HG03521 (cell line): ENCODE results near the gene MAP3K1.
"Not testable (repeated sequence)": the region's sequence is repeated elsewhere in the genome, so short reads cannot be mapped to it uniquely, and the experiment has no call there.

Experiments used
- ATAC-seq: cut with Tn5 transposase; IDR thresholded peaks from one replicate; pipeline ENCODE4 v1.9.1; 2021; ENCODE audit warnings: mild to moderate bottlenecking, moderate library complexity; ENCODE audit not compliant: unreplicated experiment

MAP3K1 gene

GRCh38 chr5:56815658-56816545 is 553 bp downstream of the MAP3K1 start:
- ATAC-seq: peak; percentile 24

DNA sequence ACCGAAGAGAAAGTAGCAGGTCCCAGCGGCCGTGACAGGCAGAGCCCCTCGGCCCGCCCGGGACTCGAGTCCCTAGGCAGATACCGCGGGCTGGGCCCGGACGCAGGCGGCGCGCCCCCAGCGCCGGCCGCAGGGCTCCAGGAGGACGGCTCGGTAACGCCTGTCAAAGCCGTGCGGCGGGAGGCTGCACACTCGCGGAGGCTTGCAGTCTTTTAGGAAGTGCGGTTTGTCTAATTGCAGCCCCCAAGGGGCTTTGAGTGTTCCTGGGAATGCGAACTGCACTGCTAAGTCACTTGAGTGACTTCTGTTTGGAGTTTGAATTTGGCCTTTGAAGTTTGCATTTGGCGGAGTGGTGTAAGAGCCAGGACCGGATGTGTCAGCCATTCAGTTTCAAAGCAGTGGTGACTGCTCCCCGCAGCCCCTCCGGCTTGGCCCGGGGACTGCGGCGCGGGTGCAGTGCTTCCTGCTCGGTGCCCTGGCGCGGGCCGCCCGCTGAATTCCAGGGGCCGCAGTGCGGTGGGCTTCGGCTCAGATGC is 1.3 kb downstream of the MAP3K1 start:
- peak; percentile 30 for ATAC-seq

GRCh38 chr5:56817263-56818014 is 2.1 kb downstream of the MAP3K1 start:
- no peak for ATAC-seq

- no peak for ATAC-seq
Observed at GRCh38 chr5:56818450-56819037, 3.2 kb downstream of the MAP3K1 start.

- no peak for ATAC-seq
Observed at GRCh38 chr5:56819060-56819881, 3.9 kb downstream of the MAP3K1 start.

DNA sequence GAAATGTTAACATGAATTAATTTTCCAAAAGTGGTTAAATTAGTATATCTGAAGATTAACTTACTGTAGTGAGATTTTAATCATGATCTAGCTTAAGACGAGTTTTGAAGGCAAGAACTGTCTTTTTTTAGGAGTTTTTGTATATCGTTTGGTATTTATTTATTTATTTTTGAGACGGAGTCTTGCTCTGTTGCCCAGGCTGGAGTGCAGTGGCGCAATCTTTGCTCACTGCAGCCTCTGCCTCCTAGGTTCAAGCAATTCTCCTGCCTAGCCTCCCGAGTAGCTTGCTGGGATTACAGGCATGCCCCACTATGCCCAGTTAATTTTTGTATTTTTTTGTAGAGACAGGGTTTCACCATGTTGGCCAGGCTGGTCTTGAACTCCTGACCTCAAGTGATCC is 6.5 kb downstream of the MAP3K1 start:
- not testable (repeated sequence) for ATAC-seq

DNA sequence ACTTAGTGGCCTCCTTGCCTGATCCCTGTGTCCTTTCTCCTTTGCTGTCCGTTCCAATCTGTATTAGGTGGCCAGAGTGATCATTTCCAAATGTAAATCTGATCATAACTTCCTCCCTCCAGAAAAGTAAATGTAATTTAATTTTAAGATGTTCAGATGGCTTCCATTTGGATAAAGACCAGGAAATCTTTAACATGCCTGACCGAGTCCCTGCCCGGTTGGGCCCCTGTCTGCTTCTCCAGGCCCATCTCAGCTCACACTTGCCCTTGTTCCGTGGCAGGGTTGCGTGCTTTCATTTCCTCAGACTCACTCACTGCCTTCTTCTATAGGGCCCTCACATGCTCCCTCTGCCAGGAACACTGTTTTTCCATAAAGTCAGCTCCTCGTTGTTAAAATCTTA is 7.6 kb downstream of the MAP3K1 start:
- no peak for ATAC-seq

DNA sequence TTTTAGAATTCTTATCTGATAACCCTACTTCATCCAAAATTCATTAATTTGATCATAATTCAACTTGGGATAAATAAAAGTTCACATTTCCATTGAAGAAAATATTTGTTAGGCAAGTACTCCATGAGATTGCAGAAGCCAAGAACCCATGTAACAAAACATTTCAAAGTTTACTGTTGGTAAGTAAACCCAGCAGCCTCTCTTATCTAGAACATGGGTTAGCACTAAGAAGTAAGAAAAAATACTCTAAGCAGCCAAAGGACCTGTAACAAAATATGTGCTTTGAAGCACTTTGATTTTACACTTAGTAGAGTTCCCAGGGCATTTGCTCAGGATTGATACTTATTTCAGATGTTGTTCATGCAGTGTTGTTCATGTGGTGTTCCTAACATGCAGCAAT is 8.7 kb downstream of the MAP3K1 start:
- ATAC-seq: no peak

DNA sequence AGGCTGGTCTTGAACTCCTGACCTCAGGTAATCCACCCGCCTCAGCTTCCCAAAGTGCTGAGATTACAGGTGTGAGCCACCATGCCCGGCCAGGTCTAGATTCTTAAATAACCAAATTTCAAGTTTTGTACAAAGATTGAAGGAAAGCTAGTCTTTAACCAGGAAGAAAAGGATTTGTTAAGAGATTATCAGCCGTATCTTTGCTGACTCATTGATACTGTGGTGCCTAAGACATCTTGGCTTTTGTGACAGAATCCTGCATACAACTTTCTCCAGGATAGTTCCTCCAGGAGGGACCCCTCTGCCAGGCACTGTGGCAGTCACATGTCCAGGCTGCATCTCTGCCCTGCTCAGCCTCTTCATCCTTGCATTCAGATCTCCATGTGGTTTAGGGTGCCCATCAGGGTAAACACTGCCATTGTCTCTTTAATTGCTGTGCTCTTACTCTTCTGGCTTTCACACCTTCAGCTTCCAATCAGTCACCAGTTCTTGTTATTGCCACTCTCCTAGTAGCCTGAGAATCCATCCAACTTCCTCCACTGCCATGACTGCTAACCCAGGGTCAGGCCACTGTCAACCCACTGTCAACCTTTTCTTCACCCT is 10.0 kb downstream of the MAP3K1 start:
- ATAC-seq: no peak

GRCh38 chr5:56827049-56827448 is 11.7 kb downstream of the MAP3K1 start:
- no peak for ATAC-seq

- no peak for ATAC-seq
Observed at GRCh38 chr5:56827924-56828323, 12.6 kb downstream of the MAP3K1 start.

DNA sequence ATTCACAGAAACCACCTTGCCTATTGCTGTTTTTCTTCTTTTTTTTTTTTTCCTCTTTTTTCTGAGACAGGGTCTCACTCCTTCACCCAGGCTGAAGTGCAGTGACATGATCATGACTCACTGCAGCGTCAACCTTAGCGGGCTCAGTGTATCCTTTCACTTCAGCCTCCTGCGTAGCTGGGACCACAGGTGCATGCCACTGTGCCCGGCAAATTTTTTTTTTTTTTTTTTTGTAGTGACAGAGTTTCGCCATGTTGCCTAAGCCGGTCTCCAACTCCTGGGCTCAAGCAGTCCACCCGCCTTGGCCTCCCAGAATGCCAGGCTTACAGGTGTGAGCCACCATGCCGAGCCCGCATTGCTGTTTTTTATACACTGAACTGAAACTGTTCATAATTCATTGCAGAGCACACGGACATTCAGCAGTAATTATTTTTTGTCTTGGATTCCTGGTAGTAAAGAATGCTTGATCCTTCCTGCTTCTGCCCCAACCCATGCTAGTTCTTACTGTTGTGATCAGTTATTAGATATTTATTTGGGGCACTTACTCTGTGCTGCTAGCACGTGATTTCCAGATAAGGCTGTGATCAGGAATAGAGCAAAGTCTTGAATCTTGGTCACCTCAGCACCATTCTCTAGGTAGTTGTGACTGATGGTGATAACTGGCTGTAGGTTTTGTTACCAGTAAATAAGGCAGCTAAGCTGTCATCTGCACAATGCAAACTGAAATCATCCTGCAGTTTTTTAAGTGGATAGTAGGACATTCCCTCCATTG is 14.0 kb downstream of the MAP3K1 start:
- ATAC-seq: no peak

GRCh38 chr5:56831773-56832172 is 16.4 kb downstream of the MAP3K1 start:
- ATAC-seq: no peak

GRCh38 chr5:56833325-56833724 is 18.0 kb downstream of the MAP3K1 start:
- ATAC-seq: no peak

DNA sequence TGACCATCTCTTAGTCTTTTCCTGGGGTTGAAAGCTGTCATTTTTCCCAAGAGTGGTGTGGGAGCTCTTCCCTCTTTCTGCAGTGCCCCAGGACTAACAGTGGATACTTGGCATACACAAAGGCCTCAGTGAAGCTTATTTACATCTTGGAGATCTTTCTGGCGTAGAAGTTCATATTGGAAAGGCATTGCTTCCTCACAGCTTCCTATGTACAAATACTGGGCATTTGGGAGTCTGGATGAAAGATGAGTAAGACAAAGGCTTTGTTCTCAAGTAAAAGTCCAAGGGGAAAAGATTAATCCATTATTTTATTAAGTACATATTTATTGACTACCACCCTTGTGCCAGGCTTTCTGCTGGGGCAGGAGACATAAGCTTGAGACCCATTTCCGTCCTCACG is 22.0 kb downstream of the MAP3K1 start:
- ATAC-seq: no peak

- ATAC-seq: no peak
Observed at GRCh38 chr5:56837956-56838355, 22.6 kb downstream of the MAP3K1 start.

DNA sequence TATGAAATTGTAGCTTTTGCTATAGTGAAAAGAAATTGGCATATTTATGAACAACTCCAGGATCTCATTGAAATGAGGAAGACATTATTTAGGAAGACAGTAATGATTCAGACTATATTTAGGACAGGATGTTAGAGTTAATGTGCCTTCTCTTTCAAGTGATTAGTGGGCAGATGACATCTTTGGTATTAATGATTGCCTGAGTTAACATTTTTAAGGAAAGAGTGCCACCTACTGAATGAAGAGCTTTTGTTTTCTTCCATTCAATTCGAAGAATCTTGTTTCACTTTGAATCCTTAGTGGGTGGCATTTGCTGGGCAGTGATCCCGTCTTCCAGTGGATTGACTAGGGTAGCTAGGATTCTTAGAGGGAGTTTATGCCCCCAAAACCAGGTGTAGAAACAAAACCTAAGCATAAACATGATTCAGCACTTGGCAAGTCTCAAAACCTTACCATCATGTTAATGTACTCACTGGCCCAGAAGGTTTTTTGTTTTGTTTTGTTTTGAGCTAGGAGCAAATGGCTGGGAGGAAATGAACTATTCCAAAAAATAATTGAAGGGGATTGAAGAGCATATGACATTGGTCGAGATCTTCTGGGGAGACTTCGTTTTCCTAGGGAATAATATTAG is 23.2 kb downstream of the MAP3K1 start:
- ATAC-seq: no peak

GRCh38 chr5:56839062-56839461 is 23.7 kb downstream of the MAP3K1 start:
- no peak for ATAC-seq

- ATAC-seq: no peak
Observed at GRCh38 chr5:56840597-56840996, 25.2 kb downstream of the MAP3K1 start.
